CD4-positive, alpha-beta T cell treated with Interleukin-15 for 1 hour (primary cell): ENCODE results near the gene PCDHGA1.

ENCODE experiments used
- DNase-seq: peaks from one replicate; pipeline ENCODE4 v3.0.0-alpha.2; 2020

The PCDHGA1 gene

DNA sequence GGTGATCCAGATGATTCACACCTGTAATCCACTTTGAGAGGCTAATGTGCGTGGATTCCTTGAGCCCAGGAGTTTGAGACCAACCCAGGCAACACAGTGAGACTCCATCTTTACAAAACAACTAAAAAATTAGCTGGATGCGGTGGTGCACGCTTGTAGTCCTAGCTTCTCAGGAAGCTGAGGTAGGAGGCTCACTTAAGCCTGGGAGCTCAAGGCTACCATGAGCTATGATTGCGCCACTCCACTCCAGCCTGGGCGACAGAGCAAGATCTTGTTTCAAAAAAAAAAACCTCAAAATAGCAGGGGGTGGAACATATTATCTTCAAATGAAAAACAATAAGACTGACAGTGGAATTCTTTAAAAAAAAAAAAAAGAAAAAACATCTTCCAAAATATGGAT, 217.6 kb downstream of the PCDHGA1 start:
- DNase-seq: no peak

DNA sequence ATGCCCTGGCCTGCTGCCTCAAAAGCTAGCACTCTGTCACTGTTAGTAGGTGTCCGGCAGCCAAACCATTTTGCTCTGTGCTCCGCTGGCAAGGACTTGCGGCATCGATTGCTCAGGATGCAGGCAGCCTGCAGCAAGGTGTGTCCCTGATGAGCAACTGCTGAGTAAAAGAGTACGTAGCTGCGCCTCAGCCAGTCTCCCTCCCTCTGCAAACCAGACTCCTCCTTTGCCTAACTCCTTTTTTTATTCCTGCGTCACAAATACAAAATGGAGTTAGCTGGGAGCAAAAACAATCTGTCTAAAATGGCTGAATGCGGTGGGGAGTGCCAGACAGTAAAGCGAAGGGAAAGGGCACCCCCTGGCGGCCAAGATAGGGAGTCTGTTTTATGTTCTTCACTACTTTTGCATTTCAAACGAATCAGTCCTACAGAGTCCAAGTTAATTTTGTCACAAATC, 227.4 kb downstream of the PCDHGA1 start:
- DNase-seq: peak; percentile 68

GRCh38 chr5:141558150-141558549, 227.8 kb downstream of the PCDHGA1 start:
- DNase-seq: no peak

DNA sequence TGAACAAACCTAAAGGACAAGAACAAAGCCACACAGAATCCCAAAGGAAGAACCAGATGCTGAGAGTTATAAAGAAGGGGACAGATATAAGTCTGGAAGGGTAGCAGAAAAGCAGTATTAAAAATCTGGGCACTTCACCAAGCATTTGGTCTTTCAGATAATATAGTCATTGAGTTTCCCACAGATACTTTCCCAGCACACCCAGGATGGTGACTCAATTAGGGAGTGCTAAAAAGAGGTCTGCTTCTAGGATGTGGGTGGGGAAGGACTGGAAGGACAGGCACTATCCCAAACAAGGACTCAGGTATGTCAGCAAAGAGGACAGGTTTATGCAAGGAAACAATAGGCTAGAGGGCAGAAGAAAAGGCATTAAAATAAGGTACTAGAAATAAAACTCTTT, 229.1 kb downstream of the PCDHGA1 start:
- no peak for DNase-seq

- no peak for DNase-seq
Measured at GRCh38 chr5:141560151-141560550, 229.8 kb downstream of the PCDHGA1 start.

DNA sequence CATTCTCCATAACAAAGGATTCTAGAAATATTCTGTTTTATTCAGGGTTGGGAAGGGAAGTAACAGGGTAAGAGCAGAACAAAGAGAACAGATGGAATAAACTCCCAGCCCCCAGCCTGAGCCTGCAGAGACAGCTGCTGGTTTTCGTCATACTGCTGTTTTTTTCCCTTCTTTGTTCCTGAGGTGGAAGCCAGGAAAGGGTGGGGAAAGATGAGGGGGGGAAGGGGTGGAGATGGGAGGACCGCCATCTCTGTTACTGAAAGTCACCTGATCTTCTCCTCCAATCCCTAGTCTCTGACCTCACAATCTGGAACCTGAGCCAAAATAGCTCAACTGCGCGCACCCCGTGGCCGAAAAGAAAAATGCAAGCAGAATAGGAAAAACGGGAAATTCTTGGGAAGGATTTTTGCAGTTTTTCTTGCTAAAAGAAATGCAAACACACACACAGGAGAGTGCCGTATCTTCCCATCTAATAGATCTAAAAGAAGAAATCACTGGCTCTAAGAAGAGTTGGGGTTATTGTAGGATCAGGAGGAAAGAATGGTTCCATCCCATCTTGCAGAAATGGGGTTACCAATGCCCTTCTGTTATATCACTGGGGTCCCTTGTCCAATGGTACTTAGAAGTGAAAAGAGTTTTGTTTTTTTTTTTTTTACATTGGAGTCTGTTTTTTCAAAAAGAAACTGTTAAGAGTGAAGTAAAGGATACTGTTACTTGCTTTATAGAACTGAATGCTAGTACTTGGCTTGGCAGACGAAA, 230.6 kb downstream of the PCDHGA1 start:
- DNase-seq: no peak
